ENCODE results near the gene TRMT61A. TPM values are rescaled to one million over a fixed set of nuclear protein-coding genes. Genes with fewer than 3 reads are reported as not detected.

The TRMT61A gene
- polyA plus RNA-seq, 1 experiment: 11.7 TPM

GRCh38 chr14:103563844-103564505, 35.0 kb downstream of the TRMT61A start:
- no peak for TF ChIP-seq CTCF (IDR thresholded peaks at IDR 0.05; ENCODE audit: insufficient read depth, low read depth, low read length)
- no peak for DNase-seq (ENCODE audit: low read depth)
- peaks cover 7% of the 10 kb centered on the region for H3K36me3 ChIP-seq (ENCODE audit: control insufficient read depth, insufficient read depth, low read length)
- POLR2A ChIA-PET: no interaction called here
- peak overlapping the region; percentile 94 for H3K4me3 ChIP-seq (ENCODE audit: low read depth, low read length)
- H3K27me3 ChIP-seq (ENCODE audit: control insufficient read depth, insufficient read depth, low read length): no peaks in the 10 kb centered on the region
- CTCF ChIA-PET: interaction anchor here (0.6 to 1.3 kb wide), 2 partner anchors 177 to 346 kb away, joined by 3 to 7 read pairs; no protein-coding TSS in a partner anchor

- Histone ChIP-seq H3K27me3 (ENCODE audit: control insufficient read depth, insufficient read depth, low read length) (no peaks in the 10 kb centered on the region), H3K36me3 (ENCODE audit: control insufficient read depth, insufficient read depth, low read length) (peaks cover 1% of the 10 kb centered on the region; the same call in 1 of the 2 replicates), H3K4me3 (ENCODE audit: low read depth, low read length) (no peak overlapping the region)
- POLR2A ChIA-PET: no interaction called here
- no peak for DNase-seq (ENCODE audit: low read depth)
- no peak for TF ChIP-seq CTCF (IDR thresholded peaks at IDR 0.05; ENCODE audit: insufficient read depth, low read depth, low read length)
- CTCF ChIA-PET: interaction anchor here (0.6 to 1.0 kb wide), 2 partner anchors 133 to 333 kb away, joined by 3 read pairs; no protein-coding TSS in a partner anchor
Measured at GRCh38 chr14:103568952-103569351, 40.0 kb downstream of the TRMT61A start.

- no peak for TF ChIP-seq CTCF (IDR thresholded peaks at IDR 0.05; ENCODE audit: insufficient read depth, low read depth, low read length)
- no peaks in the 10 kb centered on the region for H3K27me3 ChIP-seq (ENCODE audit: control insufficient read depth, insufficient read depth, low read length)
- peaks cover 1% of the 10 kb centered on the region; the same call in 1 of the 2 replicates for H3K36me3 ChIP-seq (ENCODE audit: control insufficient read depth, insufficient read depth, low read length)
- DNase-seq (ENCODE audit: low read depth): no peak
- POLR2A ChIA-PET: no interaction called here
- CTCF ChIA-PET: interaction anchor here (1.0 kb wide), 1 partner anchor 332 kb away, joined by 3 read pairs; no protein-coding TSS in a partner anchor
- H3K4me3 ChIP-seq (ENCODE audit: low read depth, low read length): no peak overlapping the region
Measured at GRCh38 chr14:103569408-103569807, 40.4 kb downstream of the TRMT61A start.

- ChIA-PET CTCF (interaction anchor here (1.4 to 1.7 kb wide), 2 partner anchors 9 to 336 kb away, joined by 4 read pairs; no protein-coding TSS in a partner anchor), POLR2A (no interaction called here)
- H3K36me3 ChIP-seq (ENCODE audit: control insufficient read depth, insufficient read depth, low read length): peaks cover 4% of the 10 kb centered on the region
- no peak for DNase-seq (ENCODE audit: low read depth)
- TF ChIP-seq CTCF (IDR thresholded peaks at IDR 0.05; ENCODE audit: insufficient read depth, low read depth, low read length): no peak
- no peak overlapping the region for H3K4me3 ChIP-seq (ENCODE audit: low read depth, low read length)
- H3K27me3 ChIP-seq (ENCODE audit: control insufficient read depth, insufficient read depth, low read length): no peaks in the 10 kb centered on the region
Measured at GRCh38 chr14:103574104-103574503, 45.1 kb downstream of the TRMT61A start.

GRCh38 chr14:103574707-103575285, 45.8 kb downstream of the TRMT61A start:
- Histone ChIP-seq H3K36me3 (ENCODE audit: control insufficient read depth, insufficient read depth, low read length) (peaks cover 4% of the 10 kb centered on the region), H3K27me3 (ENCODE audit: control insufficient read depth, insufficient read depth, low read length) (no peaks in the 10 kb centered on the region), H3K4me3 (ENCODE audit: low read depth, low read length) (no peak overlapping the region)
- no peak for TF ChIP-seq CTCF (IDR thresholded peaks at IDR 0.05; ENCODE audit: insufficient read depth, low read depth, low read length)
- CTCF ChIA-PET: interaction anchor here (0.6 to 1.9 kb wide), 4 partner anchors 10 to 336 kb away, joined by 3 to 9 read pairs (median 4); no protein-coding TSS in a partner anchor
- POLR2A ChIA-PET: no interaction called here
- no peak for DNase-seq (ENCODE audit: low read depth)

Measured in BJ (cell line).